Glutamatergic neuron (in vitro differentiated cells): ENCODE measurements around the gene FRK. TPM values are rescaled to one million over a fixed set of nuclear protein-coding genes. Genes with fewer than 3 reads are reported as not detected.

Experiments used
- DNase-seq: peaks from one replicate; pipeline ENCODE4 v3.0.0; 2022
- H3K27ac Mint-ChIP-seq: one replicate; pipeline ENCODE4 v1.8.0; 2020; ENCODE audit warnings: mild to moderate bottlenecking, mixed read lengths, inconsistent platforms; ENCODE audit not compliant: unreplicated experiment
- H3K27me3 Mint-ChIP-seq: one replicate; pipeline ENCODE4 v1.8.0; 2020; ENCODE audit warnings: mild to moderate bottlenecking, moderate library complexity, mixed read lengths, inconsistent platforms; ENCODE audit not compliant: unreplicated experiment
- H3K36me3 Mint-ChIP-seq: one replicate; pipeline ENCODE4 v1.8.0; 2020; ENCODE audit warnings: mild to moderate bottlenecking, mixed read lengths, inconsistent platforms; ENCODE audit not compliant: unreplicated experiment
- H3K4me1 Mint-ChIP-seq: one replicate; pipeline ENCODE4 v1.8.0; 2020; ENCODE audit warnings: mild to moderate bottlenecking, low read depth, mixed read lengths, inconsistent platforms; ENCODE audit not compliant: unreplicated experiment
- H3K4me3 Mint-ChIP-seq: one replicate; pipeline ENCODE4 v1.8.0; 2020; ENCODE audit warnings: mild to moderate bottlenecking, mixed read lengths, inconsistent platforms; ENCODE audit not compliant: unreplicated experiment
- H3K9me3 Mint-ChIP-seq: one replicate; pipeline ENCODE4 v1.8.0; 2020; ENCODE audit warnings: mild to moderate bottlenecking, moderate library complexity, mixed read lengths, inconsistent platforms; ENCODE audit not compliant: unreplicated experiment
- total RNA-seq: library from RNA; stranded (reverse); fragmentation: NEBNext Ultra II Directional; extraction: Animal tissue kit (Norgen Biotek cat#: 25700); gene quantifications from one replicate; pipeline ENCODE4 v1.2.1, GENCODE V29; 2021; ENCODE audit not compliant: unreplicated experiment
- TF ChIP-seq, protein P1 (sequence below): fragments of 200-600 bp; sonication (generic); IDR thresholded peaks from one replicate; pipeline ENCODE4 v1.5.0; 2021; ENCODE audit not compliant: partially characterized antibody, unreplicated experiment

FRK gene
- total RNA-seq, 1 donor from 2014 or later, result 0.37 TPM

DNA sequence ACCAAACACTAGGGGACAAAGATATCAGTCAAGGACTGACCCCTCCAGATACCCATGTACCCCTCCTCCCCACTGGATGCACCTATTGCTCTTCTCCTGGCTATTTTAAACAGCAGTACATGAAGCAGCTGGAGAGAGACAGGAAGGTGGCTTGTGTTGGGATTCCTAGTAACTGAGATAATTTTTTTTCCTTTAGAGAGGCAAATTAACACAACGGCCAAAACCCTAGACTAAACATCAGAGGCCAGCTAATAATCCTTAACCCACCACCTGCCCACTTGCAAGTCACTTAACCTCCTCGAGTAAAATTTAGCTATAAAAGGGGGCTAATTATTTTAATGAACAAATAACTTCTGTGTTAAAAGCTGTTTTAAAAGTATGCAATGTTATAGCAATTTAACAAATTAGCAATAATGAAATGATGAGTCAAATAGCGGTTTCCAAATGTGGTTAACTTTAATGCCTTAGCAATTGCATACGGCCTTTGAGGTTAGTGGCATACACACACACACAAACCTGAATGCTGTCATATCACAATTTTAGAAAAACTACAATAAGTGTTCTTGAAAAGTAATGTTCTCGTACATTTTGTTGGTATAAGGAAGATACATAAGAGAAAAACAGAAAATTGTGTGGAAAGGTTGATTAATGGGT, 151.7 kb downstream of the FRK start:
- Mint-ChIP-seq H3K36me3 (no peaks in the 10 kb centered on the region), H3K4me1 (peaks cover 12% of the 10 kb centered on the region), H3K27me3 (no peaks in the 10 kb centered on the region), H3K9me3 (no peaks in the 10 kb centered on the region), H3K27ac (no peak overlapping the region), H3K4me3 (no peak overlapping the region)
- DNase-seq, result no peak
- TF ChIP-seq, protein P1, sequence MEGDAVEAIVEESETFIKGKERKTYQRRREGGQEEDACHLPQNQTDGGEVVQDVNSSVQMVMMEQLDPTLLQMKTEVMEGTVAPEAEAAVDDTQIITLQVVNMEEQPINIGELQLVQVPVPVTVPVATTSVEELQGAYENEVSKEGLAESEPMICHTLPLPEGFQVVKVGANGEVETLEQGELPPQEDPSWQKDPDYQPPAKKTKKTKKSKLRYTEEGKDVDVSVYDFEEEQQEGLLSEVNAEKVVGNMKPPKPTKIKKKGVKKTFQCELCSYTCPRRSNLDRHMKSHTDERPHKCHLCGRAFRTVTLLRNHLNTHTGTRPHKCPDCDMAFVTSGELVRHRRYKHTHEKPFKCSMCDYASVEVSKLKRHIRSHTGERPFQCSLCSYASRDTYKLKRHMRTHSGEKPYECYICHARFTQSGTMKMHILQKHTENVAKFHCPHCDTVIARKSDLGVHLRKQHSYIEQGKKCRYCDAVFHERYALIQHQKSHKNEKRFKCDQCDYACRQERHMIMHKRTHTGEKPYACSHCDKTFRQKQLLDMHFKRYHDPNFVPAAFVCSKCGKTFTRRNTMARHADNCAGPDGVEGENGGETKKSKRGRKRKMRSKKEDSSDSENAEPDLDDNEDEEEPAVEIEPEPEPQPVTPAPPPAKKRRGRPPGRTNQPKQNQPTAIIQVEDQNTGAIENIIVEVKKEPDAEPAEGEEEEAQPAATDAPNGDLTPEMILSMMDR, result no peak

DNA sequence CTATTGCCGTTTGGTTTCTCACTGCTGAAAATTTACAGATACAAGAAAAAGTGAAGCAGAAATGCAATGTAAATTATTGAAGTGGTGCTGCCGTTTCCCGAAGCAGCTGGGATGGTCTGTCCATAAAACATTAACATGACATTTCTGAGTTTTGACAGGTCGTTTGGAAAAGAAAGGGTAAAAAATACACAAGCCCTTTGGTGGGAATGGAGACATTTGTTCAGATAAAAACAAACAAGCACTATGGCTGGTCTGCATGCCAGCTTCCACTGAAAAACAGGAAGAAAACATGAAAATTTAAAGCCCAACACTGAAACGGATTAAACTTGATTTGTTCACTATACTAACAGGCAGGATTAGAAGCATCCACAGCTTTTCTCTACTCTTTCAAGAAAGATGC, 155.2 kb downstream of the FRK start:
- peaks cover 2% of the 10 kb centered on the region for H3K9me3 Mint-ChIP-seq
- peaks cover 21% of the 10 kb centered on the region for H3K4me1 Mint-ChIP-seq
- H3K4me3 Mint-ChIP-seq, result no peak overlapping the region
- H3K36me3 Mint-ChIP-seq, result no peaks in the 10 kb centered on the region
- no peak overlapping the region for H3K27ac Mint-ChIP-seq
- TF ChIP-seq, protein P1, result no peak
- DNase-seq, result no peak
- no peaks in the 10 kb centered on the region for H3K27me3 Mint-ChIP-seq

DNA sequence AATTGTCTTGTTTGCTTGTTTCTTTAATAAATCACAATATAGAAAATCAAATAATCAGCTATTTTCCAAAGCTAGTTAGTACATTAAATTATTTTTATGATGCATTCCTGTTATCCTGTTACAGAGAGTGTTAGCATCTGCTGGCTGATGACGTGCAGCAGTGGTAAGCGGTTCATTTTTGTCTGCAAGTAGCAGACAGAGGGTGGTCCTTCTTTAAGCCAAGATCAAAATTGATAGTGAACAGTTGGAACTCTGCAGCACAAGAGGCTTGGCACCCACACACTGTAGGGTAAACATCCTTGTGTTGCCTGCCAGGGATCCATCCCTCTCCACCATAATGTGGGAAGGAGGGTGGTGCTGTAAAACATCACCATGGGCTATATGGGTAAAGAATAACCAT, 158.3 kb downstream of the FRK start:
- TF ChIP-seq, protein P1, result no peak
- Mint-ChIP-seq H3K9me3 (peaks cover 2% of the 10 kb centered on the region), H3K4me3 (no peak overlapping the region), H3K27ac (no peak overlapping the region), H3K4me1 (peaks cover 17% of the 10 kb centered on the region), H3K27me3 (no peaks in the 10 kb centered on the region), H3K36me3 (no peaks in the 10 kb centered on the region)
- no peak for DNase-seq

DNA sequence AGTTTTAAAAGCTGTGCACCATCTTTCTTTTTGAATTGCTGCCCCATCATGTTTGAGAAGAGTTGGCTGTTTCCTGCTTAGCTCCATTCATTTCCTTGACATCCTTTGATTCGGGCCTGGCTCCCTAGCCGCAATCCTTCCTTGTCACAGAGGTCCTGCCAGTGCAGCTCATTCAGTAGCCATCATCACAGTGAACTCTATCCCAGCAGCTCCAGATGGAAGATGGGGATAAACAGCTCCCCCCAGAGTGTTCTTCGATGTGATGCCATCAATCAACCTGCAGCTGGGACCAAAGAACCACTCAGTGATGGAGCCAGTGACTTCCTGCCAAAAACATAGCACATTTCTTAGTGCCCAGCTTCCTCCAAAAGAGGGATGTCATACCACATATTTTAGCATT, 158.8 kb downstream of the FRK start:
- TF ChIP-seq, protein P1, result no peak
- H3K27ac Mint-ChIP-seq, result peak overlapping the region; percentile 78
- H3K36me3 Mint-ChIP-seq, result no peaks in the 10 kb centered on the region
- no peak overlapping the region for H3K4me3 Mint-ChIP-seq
- H3K9me3 Mint-ChIP-seq, result peaks cover 2% of the 10 kb centered on the region
- peak; percentile 16 for DNase-seq
- H3K27me3 Mint-ChIP-seq, result no peaks in the 10 kb centered on the region
- peaks cover 20% of the 10 kb centered on the region for H3K4me1 Mint-ChIP-seq

DNA sequence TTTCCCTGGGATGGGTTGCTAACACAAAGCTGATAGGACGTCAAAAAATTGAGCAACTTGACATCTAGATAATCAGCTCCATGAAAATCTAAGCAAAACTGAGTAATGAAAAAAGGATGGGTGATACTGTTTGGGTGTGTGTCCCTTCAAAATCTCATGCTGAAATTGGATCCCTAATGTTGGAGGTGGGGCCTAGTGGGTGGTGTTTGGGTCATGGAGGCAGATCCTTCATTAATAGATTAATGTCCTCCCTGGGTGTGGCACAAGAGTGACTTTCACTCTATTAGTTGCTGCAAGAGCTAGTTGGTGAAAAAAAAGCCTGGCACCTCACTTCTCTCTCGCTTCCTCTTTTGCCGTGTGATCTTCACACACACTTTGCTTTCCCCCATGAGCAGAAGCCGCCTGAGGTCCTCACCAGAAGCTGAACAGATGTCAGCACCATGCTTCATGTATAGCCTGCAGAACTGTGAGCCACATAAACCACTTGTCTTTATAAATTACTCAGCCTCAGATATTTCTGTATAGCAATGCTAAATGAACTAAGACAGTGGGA, 160.9 kb downstream of the FRK start:
- Mint-ChIP-seq H3K4me1 (peaks cover 23% of the 10 kb centered on the region), H3K4me3 (no peak overlapping the region), H3K27me3 (no peaks in the 10 kb centered on the region), H3K9me3 (peaks cover 2% of the 10 kb centered on the region), H3K27ac (no peak overlapping the region), H3K36me3 (no peaks in the 10 kb centered on the region)
- no peak for DNase-seq
- TF ChIP-seq, protein P1, result no peak
